HCT116 (cell line): Measurements from ENCODE around the gene SNTN.

Source experiments
- CTCF ChIP-seq, 3 experiments: fragments of 200-600 bp in 1 of 3; sonication (generic) in 1 of 3; IDR thresholded peaks in 2 of 3; conservative IDR thresholded peaks in 1 of 3; 2 replicates each; pipeline ENCODE4 v1.5.1; 2012 to 2017; ENCODE audit warnings: low read depth in 2 of 3, low read length in 2 of 3, antibody characterized with exemption in 1 of 3, borderline replicate concordance in 1 of 3, control low read depth in 1 of 3, mild to moderate bottlenecking in 1 of 3, mixed read lengths in 1 of 3, mixed run types in 1 of 3, moderate library complexity in 1 of 3; ENCODE audit not compliant: insufficient read depth in 1 of 3
- EZH2 ChIP-seq: fragments of 200-600 bp; sonication (generic); IDR thresholded peaks from 2 replicates; pipeline ENCODE4 v1.6.1; 2017; ENCODE audit warnings: antibody characterized with exemption, mixed run types

GRCh38 chr3:63674586-63674985 lies 22.1 kb downstream of the SNTN start:
- TF ChIP-seq CTCF (IDR thresholded peaks at IDR 0.05 in 2 of 3, conservative IDR thresholded peaks at IDR 0.05 in 1 of 3; ENCODE audit: borderline replicate concordance in 1 of 3, insufficient read depth in 1 of 3, low read depth in 2 of 3, low read length in 2 of 3) (no peak), EZH2 (no peak)
